GM12865 (cell line): ENCODE measurements around the gene FGD4.

Experiments used
- DNase-seq: peaks from one replicate; pipeline ENCODE4 v3.0.0; 2010; ENCODE audit warnings: low read depth
- H3K4me3 ChIP-seq: 2 replicates; pipeline ENCODE4 v1.5.1; 2011; ENCODE audit warnings: mild to moderate bottlenecking, low read depth, low read length, control low read depth
- TF ChIP-seq, protein P1 (sequence below): IDR thresholded peaks from 2 replicates; pipeline ENCODE4 v1.5.1; 2011; ENCODE audit warnings: low read length, control low read depth, low read depth, inconsistent platforms; ENCODE audit not compliant: insufficient read depth; ENCODE audit errors: missing control alignments

Gene FGD4

DNA sequence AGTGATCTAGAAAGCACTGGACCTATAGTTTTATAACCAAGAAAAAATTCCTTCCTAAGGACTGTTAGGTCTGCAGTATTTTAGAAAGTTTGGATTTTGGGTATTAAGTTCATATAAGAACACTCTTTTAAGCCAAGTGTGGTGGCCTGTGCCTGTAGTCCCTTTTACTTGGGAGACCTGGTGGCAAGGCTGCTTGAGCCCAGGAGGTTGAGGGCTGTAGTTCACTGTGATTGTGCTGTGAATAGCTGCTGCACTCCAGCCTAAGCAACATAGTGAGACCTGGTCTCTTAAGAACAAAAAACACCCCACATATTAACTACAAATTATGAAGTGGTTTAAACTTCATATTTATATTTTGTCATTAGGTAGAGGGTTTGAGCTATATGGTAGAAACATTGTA lies 289.4 kb downstream of the FGD4 start:
- TF ChIP-seq, protein P1, sequence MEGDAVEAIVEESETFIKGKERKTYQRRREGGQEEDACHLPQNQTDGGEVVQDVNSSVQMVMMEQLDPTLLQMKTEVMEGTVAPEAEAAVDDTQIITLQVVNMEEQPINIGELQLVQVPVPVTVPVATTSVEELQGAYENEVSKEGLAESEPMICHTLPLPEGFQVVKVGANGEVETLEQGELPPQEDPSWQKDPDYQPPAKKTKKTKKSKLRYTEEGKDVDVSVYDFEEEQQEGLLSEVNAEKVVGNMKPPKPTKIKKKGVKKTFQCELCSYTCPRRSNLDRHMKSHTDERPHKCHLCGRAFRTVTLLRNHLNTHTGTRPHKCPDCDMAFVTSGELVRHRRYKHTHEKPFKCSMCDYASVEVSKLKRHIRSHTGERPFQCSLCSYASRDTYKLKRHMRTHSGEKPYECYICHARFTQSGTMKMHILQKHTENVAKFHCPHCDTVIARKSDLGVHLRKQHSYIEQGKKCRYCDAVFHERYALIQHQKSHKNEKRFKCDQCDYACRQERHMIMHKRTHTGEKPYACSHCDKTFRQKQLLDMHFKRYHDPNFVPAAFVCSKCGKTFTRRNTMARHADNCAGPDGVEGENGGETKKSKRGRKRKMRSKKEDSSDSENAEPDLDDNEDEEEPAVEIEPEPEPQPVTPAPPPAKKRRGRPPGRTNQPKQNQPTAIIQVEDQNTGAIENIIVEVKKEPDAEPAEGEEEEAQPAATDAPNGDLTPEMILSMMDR: no peak
- no peak for DNase-seq
- H3K4me3 ChIP-seq: no peak overlapping the region

DNA sequence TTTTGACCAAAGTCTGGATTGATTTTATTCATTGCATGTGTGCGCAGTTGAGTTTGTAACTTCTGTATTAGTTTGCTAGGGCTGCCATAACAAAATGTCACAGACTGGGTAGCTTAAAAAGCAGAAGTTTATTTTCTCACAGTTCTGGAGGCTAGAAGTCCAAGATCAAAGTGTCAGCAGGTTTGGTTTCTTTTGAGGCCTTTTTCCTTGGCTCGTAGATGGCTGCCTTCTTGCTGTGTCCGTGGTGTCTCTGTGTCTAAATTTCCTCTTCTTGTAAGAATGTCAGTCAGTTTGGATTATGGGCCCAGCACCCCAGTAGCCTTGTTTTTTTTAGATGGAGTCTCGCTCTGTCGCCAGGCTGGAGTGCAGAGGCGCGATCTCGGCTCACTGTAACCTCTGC lies 291.6 kb downstream of the FGD4 start:
- no peak overlapping the region for H3K4me3 ChIP-seq
- DNase-seq: no peak
- TF ChIP-seq, protein P1: no peak

DNA sequence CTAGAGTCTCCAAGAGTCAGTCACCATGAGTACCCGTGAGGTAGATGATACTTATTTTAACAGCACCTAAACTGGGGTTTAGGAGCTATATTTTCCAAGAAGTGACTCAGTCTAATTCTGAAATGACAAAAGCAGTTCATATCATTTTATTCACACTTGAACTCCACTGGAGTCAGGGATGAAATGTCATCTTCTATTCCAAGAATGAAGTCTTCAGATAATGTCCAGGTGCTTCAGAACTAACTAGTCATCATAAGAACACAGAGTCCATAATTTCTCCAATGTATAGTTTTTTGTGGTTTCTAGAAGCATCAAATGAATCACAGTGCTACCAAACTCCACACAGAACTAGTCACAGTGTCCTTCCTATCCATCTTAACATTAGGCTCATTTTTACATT lies 293.0 kb downstream of the FGD4 start:
- no peak overlapping the region for H3K4me3 ChIP-seq
- no peak for DNase-seq
- TF ChIP-seq, protein P1: no peak

DNA sequence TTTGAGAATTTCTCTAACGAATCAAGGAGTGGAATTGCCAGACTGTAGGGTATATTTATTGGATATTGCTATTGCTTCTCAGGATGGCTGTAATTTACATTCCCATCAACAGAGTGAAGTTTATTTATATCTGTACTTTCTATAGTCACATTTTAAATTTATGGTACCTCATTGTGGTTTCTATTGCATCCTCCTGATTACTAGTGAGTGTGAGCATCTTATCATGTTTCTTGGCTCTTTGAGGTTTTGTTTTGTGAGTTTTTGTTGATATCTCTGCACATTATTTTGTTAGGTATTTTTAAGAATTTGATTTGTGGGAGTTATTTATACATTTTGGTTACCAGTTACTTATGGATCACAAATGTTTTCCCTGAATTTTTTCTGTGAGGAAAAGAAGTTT lies 293.7 kb downstream of the FGD4 start:
- DNase-seq: no peak

More for the DNA sequence above, 293.7 kb downstream of the FGD4 start:
- H3K4me3 ChIP-seq: no peak overlapping the region
- TF ChIP-seq, protein P1: no peak
